CD4-positive, alpha-beta T cell treated with Interleukin-15 for 1 hour (primary cell): ENCODE results near the gene RBM3.
A peak's percentile ranks its signal among the peaks of the same experiment; 100 is the strongest.

Experiments
- DNase-seq: peaks from one replicate; pipeline ENCODE4 v3.0.0-alpha.2; 2020

RBM3 gene

DNA sequence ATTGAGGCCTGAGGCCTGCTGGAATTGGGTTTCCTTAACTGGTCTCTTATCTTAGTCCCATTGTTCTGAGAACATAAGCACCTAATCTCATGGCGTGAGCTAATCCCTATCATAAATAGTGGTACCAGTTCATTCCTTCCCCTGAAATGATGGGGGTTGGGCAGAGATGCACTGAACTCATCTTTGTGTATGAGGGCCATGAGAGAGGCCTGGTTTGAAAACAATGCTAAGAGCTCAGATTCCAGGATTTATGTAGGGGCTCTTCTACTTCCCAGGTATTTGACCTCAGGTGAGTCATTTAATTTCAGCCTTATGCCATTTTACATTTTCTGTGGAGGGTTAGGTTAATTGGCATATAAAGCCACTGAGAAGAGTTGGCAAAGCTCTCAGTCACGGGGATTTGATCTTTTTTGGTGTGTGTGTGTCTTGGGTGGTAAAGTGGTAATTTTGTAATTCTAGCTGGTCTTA is 4.4 kb downstream of the RBM3 start:
- no peak for DNase-seq

- no peak for DNase-seq
Observed at GRCh38 chrX:48579259-48579658, 5.0 kb downstream of the RBM3 start.

GRCh38 chrX:48580662-48581061 is 6.4 kb downstream of the RBM3 start:
- DNase-seq = no peak

- no peak for DNase-seq
Observed at GRCh38 chrX:48584698-48585097, 10.4 kb downstream of the RBM3 start.

GRCh38 chrX:48589482-48590162 is 15.3 kb downstream of the RBM3 start:
- DNase-seq = no peak

DNA sequence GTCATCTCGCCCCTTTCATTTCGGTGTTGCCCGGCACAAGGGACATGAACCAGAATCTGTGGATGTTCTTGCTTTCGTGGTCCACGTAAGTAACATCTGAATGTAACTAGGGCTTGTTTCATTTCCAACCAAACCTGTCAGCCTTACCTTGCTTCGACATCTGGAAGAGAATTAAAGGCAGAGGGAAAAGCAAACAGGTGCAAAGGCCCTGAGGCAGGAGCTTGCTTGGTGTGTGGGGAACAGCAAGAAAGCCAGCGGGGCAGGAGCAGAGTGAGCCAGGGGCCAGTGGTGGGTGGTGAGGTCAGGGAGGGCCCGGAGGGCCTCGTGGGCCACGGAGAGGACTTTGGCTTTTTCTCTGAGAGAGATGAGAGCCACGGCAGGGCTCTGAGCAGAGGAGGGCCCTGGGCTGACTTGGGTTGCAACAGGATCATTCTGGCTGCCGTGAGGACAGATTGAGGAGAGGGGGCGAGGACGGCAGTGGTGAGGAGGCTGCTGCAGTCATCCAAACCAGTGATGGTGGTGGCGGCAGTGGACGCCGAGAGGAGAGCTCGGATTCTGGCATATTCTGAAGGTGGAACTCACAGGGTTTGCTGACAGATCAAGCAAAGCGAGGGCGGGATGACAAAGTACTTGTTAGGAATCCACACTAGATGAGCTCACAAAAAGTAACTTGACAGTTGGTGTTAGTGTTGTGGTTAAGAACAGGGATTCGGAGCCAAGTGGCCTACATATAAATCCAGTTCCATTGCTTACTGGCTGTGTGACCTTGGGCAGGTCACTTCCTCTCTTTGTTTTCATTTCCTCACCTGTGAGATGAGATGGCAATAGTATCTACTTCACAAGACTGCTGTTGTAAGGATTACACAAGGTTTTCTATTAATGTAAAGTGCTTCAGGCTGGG is 16.2 kb downstream of the RBM3 start:
- no peak for DNase-seq

- DNase-seq = no peak
Observed at GRCh38 chrX:48591255-48591791, 17.0 kb downstream of the RBM3 start.

DNA sequence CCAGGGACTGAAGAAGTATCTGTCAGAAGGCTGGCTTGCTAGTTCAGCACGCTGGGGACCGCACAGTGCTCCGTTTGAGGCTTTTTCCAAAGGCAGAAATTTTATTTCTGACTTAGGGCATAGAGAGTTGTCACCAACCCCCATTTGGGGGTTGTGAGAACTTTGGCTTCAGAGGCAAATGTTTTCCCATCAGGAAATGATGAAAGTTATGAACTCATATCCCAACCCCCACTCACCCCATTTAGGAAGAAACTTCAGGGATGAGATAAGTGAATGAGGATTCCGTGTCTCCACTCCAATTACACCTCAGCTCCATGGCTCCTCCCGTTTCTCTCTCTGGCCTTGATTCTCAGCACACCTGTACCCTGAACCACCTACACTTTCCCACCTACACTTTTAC is 18.7 kb downstream of the RBM3 start:
- no peak for DNase-seq

DNA sequence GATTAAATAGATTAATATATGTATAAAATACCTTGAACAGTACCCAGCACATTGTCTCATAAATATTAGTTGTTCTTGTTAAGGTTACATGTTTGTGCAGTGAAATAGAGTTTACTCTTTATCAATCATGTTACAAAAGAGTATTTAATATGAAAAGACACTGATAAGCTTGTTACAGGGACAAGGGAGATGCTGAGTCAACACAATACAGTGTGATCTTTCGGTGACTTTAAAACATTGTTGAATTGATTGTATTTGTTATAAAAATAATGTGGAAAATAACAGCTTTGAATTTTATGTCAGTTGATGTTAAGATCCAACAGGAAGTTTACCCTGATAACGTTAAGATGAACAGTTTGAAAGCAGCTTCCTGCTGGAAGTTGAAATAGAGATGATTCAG is 21.6 kb downstream of the RBM3 start:
- no peak for DNase-seq

DNA sequence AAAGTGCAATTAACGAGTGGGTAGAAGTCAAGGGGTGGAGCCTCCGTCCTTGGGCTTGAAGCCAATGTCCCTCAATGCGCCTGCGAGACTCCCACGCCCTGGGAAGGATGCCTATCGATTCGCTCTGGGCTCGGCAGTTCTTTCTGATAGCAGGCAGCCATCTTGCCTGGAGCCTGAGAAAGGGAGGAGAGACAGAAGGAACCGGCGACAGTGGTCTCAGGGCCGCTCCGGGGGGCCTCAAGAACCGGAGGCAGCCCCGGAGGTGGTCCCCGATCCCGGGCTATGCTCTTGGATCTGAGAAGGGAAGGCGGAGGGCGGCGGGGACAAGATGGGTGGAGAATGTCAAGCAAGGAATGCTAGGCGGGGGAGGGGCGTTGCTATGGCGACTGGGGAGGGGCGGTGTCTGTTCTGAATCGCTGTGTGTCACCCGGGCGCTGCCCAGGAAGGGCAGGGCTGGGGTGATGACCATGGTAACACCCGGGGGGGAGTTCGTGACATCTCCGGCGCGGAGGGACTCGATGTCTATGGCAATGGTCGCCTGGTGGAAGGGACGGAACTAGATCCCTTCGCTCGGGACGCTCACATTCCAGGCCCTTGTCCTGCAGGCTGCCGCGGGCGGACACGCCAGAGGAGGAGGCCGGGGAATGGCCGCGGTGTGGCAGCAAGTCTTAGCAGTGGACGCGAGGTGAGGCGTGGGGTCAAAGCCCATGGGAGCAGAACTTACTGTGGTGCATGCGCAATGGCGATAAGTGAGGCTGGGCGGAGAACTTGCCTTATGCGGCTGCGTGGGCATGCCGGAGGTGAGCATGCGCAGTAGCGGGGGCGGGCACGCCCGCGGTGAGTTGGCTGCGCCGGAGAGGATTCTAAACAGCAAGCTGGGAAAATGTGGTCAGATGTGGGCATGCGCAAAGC is 23.3 kb downstream of the RBM3 start, which contains the start of gene WDR13:
Gene WDR13, plus strand, starts transcription at position 140 of the 912 bp plus-strand sequence. Its CDS starts 505 bp downstream, at position 645.
- peak; percentile 94 for DNase-seq

- no peak for DNase-seq
Observed at GRCh38 chrX:48598614-48599013, 24.3 kb downstream of the RBM3 start.

DNA sequence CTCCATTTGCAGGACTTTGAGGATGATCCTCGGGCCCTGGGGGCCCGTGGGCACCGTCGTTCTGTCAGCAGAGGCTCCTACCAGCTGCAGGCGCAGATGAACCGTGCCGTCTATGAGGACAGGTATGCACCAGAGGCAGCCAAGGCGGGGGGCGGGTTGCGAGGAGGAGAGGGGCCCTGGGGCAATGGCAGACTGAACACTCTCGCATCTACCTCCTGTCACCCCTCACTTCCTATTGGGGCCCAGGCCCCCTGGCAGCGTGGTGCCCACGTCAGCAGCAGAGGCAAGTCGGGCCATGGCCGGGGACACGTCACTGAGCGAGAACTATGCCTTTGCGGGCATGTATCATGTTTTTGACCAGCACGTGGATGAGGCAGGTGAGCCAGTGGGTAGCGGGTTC is 25.1 kb downstream of the RBM3 start:
- no peak for DNase-seq

GRCh38 chrX:48600226-48600625 is 25.9 kb downstream of the RBM3 start:
- no peak for DNase-seq

DNA sequence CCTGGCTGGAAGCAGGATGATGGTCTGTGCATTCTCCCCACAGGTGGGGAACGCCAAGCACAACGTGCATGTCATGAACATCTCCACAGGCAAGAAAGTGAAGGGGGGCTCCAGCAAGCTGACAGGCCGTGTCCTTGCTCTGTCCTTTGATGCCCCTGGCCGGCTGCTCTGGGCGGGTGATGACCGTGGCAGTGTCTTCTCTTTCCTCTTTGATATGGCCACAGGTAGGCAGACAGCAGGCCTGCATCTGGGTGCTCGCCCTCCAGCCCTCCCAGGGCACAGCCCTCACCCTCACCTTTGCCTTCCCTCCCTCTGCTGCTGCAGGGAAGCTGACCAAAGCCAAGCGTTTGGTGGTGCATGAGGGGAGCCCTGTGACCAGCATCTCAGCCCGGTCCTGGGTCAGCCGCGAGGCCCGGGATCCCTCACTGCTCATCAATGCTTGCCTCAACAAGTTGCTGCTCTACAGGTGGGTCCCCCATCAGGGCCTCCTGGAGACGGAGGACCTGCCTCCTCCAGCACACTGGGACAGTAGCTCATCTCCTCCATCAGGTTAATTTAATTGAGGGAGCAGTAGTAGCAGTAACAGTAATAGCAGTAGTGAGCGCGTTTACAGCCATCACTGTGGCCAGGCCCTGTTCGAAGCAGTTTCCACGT is 27.6 kb downstream of the RBM3 start:
- no peak for DNase-seq

DNA sequence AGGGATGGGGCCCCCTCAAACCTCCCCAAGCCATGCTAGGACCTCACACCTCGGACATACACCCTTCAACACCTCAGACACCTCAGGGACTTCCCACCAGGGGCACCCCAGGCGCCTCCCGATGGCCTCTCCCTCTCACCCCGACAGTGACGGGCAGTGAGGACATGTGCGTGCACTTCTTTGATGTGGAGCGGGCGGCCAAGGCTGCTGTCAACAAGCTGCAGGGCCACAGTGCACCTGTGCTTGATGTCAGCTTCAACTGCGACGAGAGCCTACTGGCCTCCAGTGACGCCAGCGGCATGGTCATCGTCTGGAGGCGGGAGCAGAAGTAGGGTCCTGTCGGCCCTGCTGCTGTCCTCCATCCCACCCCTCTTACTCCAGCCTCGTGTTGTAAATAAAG is 30.4 kb downstream of the RBM3 start:
- no peak for DNase-seq

DNA sequence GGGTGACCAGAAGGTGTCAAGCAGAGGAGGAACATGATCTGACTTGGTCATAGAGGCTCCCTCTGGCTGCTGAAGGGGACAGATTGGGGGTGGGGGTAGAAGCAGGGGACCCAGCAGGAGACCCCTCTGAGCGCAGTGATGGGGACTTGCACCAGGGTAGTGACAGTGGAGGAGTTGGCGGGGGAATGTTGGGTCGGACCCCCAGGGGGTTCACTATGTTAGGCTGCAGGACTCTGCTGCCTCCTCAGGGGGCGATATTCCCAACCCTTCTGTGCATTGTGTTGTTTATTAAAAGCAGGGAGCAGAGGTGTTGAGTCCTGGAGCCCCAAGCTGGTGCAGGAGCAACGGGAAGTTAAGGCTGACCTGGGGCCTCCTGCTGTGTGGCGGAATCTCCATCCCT is 31.8 kb downstream of the RBM3 start:
- no peak for DNase-seq

GRCh38 chrX:48611703-48612102 is 37.4 kb downstream of the RBM3 start:
- no peak for DNase-seq

DNA sequence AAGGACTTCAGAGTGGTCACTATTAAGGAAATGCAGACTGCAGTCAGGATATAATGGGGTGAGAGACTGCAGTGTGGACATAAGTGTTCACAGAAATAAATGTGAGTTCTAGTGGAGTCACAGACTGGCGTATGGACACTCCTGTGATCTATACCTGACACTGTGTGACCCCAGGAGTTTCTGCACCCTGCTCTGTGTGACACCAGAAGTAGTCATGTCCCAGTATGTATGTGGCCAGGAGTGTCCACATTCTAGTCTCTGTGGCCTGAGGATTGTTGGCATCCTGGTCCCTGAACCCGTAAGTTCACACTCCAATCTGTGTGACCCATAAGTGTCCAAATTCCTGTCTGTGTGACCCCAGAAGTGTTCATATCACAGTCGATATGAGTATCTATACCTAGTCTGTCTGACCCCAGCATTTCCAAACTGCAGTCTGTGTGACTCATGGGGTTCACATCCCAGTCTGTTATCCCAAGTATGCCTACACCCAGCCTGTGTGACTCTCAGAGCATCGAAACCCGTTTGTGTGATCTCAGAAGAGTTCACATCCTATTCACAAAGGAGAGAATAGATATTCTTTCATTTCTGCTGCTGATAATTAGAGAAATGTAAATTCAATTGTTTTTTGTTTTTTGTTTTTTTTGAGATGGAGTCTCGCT is 39.3 kb downstream of the RBM3 start:
- DNase-seq = no peak

- DNase-seq = no peak
Observed at GRCh38 chrX:48616576-48616975, 42.3 kb downstream of the RBM3 start.

GRCh38 chrX:48617542-48618340 is 43.5 kb downstream of the RBM3 start:
- DNase-seq = no peak
